NT2/D1 (cell line): ENCODE results near the gene PRKCG.
"Not testable (repeated sequence)": the region's sequence is repeated elsewhere in the genome, so short reads cannot be mapped to it uniquely, and the experiment has no call there.

Experiments
- DNase-seq: peaks from one replicate; pipeline ENCODE4 v3.0.0-alpha.2; 2011; ENCODE audit warnings: low read depth, low spot score
- H3K27me3 ChIP-seq: 2 replicates; pipeline ENCODE4 v1.6.0; 2011; ENCODE audit warnings: mild to moderate bottlenecking; ENCODE audit not compliant: insufficient read length, insufficient read depth
- H3K36me3 ChIP-seq: 2 replicates; pipeline ENCODE4 v1.6.1; 2011; ENCODE audit warnings: mild to moderate bottlenecking, low read length, mixed read lengths; ENCODE audit not compliant: insufficient read depth, insufficient read length
- H3K4me1 ChIP-seq: 2 replicates; pipeline ENCODE4 v1.5.1; 2011; ENCODE audit not compliant: insufficient read depth, insufficient read length
- H3K4me3 ChIP-seq: 2 replicates; pipeline ENCODE4 v1.5.1; 2011; ENCODE audit warnings: low read depth; ENCODE audit not compliant: insufficient read length
- H3K9ac ChIP-seq: 2 replicates; pipeline ENCODE4 v1.6.0; 2011; ENCODE audit warnings: low read depth; ENCODE audit not compliant: insufficient read length
- H3K9me3 ChIP-seq: 2 replicates; pipeline ENCODE4 v1.5.1; 2011; ENCODE audit warnings: mild to moderate bottlenecking, low read length; ENCODE audit not compliant: insufficient read depth
- SUZ12 ChIP-seq: IDR thresholded peaks from 2 replicates; pipeline ENCODE4 v1.6.1; 2011; ENCODE audit not compliant: insufficient read length, insufficient read depth; ENCODE audit errors: extremely low read depth
- YY1 ChIP-seq: IDR thresholded peaks from 2 replicates; pipeline ENCODE4 v1.6.1; 2011; ENCODE audit not compliant: insufficient read length, insufficient read depth
- ZNF274 ChIP-seq: IDR thresholded peaks from 2 replicates; pipeline ENCODE4 v1.6.1; 2011; ENCODE audit warnings: mild to moderate bottlenecking, low read depth, low read length

The PRKCG gene

GRCh38 chr19:53868091-53868891 is 13.7 kb upstream of the PRKCG start:
- no peak for DNase-seq
- Histone ChIP-seq H3K4me3 (peak overlapping the region; percentile 93), H3K9me3 (no peaks in the 10 kb centered on the region), H3K4me1 (peaks cover 6% of the 10 kb centered on the region), H3K9ac (peak overlapping the region; percentile 94), H3K36me3 (peaks cover 22% of the 10 kb centered on the region), H3K27me3 (no peaks in the 10 kb centered on the region)
- TF ChIP-seq ZNF274 (no peak), SUZ12 (no peak), YY1 (no peak)

GRCh38 chr19:53868892-53869804 is 12.8 kb upstream of the PRKCG start:
- peak overlapping the region; percentile 94 for H3K9ac ChIP-seq
- H3K4me3 ChIP-seq = peak overlapping the region; percentile 93

GRCh38 chr19:53869805-53870484 is 12.1 kb upstream of the PRKCG start:
- not testable (repeated sequence) for DNase-seq, H3K27me3 ChIP-seq, H3K9me3 ChIP-seq, H3K4me1 ChIP-seq, H3K9ac ChIP-seq
- peaks cover 38% of the 10 kb centered on the region for H3K36me3 ChIP-seq
- H3K4me3 ChIP-seq = peak overlapping the region; percentile 93

More at GRCh38 chr19:53868892-53869804, 12.8 kb upstream of the PRKCG start:
- TF ChIP-seq SUZ12 (no peak), ZNF274 (no peak), YY1 (no peak)
- Histone ChIP-seq H3K9me3 (no peaks in the 10 kb centered on the region), H3K36me3 (peaks cover 31% of the 10 kb centered on the region), H3K27me3 (no peaks in the 10 kb centered on the region), H3K4me1 (peaks cover 6% of the 10 kb centered on the region)
- DNase-seq = no peak

- H3K27me3 ChIP-seq = no peaks in the 10 kb centered on the region
- peaks cover 43% of the 10 kb centered on the region for H3K36me3 ChIP-seq
- H3K9ac ChIP-seq = no peak overlapping the region
- no peaks in the 10 kb centered on the region for H3K9me3 ChIP-seq
- H3K4me1 ChIP-seq = peaks cover 2% of the 10 kb centered on the region
- DNase-seq = no peak
- TF ChIP-seq ZNF274 = no peak
- no peak for TF ChIP-seq YY1
- TF ChIP-seq SUZ12 = no peak
- no peak overlapping the region for H3K4me3 ChIP-seq
These were observed 11.5 kb upstream of the PRKCG start for GRCh38 chr19:53870485-53870844.

- Histone ChIP-seq H3K4me1 (no peaks in the 10 kb centered on the region), H3K4me3 (no peak overlapping the region), H3K9ac (no peak overlapping the region), H3K9me3 (no peaks in the 10 kb centered on the region), H3K36me3 (peaks cover 49% of the 10 kb centered on the region), H3K27me3 (no peaks in the 10 kb centered on the region)
- TF ChIP-seq YY1 (no peak), SUZ12 (no peak), ZNF274 (no peak)
- DNase-seq = no peak
These were observed 10.5 kb upstream of the PRKCG start for GRCh38 chr19:53871454-53871853.

- Histone ChIP-seq H3K4me1 (no peaks in the 10 kb centered on the region), H3K9ac (no peak overlapping the region), H3K9me3 (no peaks in the 10 kb centered on the region), H3K36me3 (peaks cover 49% of the 10 kb centered on the region), H3K27me3 (no peaks in the 10 kb centered on the region), H3K4me3 (no peak overlapping the region)
- TF ChIP-seq SUZ12 (no peak), ZNF274 (no peak), YY1 (no peak)
- no peak for DNase-seq
These were observed 9.2 kb upstream of the PRKCG start for GRCh38 chr19:53872762-53873161.
